H9 (cell line): ENCODE results near the gene DDRGK1. TPM values are rescaled to one million over a fixed set of nuclear protein-coding genes. Genes with fewer than 3 reads are reported as not detected.
"Not testable (repeated sequence)": the region's sequence is repeated elsewhere in the genome, so short reads cannot be mapped to it uniquely, and the experiment has no call there.

Experiments
- DNase-seq: peaks from one replicate; pipeline ENCODE4 v3.0.0-alpha.2; 2017
- H2AFZ ChIP-seq: one replicate; pipeline ENCODE4 v1.6.1; 2013; ENCODE audit warnings: mild to moderate bottlenecking, low read length, control low read depth, moderate library complexity
- H2AK5ac ChIP-seq: 2 replicates; pipeline ENCODE4 v1.6.1; 2013; ENCODE audit warnings: low read length, control low read depth, mixed read lengths; ENCODE audit not compliant: insufficient read length
- H2BK120ac ChIP-seq: one replicate; pipeline ENCODE4 v1.6.1; 2013; ENCODE audit warnings: low read depth, mild to moderate bottlenecking, low read length, control low read depth, inconsistent platforms; ENCODE audit not compliant: poor library complexity, severe bottlenecking
- H2BK12ac ChIP-seq: 2 replicates; pipeline ENCODE4 v1.6.1; 2013; ENCODE audit warnings: low read length, control low read depth, mixed read lengths, low read depth; ENCODE audit not compliant: insufficient read length
- H2BK15ac ChIP-seq: 2 replicates; pipeline ENCODE4 v1.6.1; 2013; ENCODE audit warnings: low read depth, low read length, control low read depth
- H2BK20ac ChIP-seq: one replicate; pipeline ENCODE4 v1.6.1; 2013; ENCODE audit warnings: low read depth, mild to moderate bottlenecking, low read length, control low read depth, inconsistent platforms; ENCODE audit not compliant: poor library complexity, severe bottlenecking
- H2BK5ac ChIP-seq: 2 replicates; pipeline ENCODE4 v1.6.1; 2013; ENCODE audit warnings: low read length, control low read depth, mixed read lengths; ENCODE audit not compliant: insufficient read length
- H3K14ac ChIP-seq: 2 replicates; pipeline ENCODE4 v1.6.1; 2013; ENCODE audit warnings: low read length, control low read depth; ENCODE audit not compliant: insufficient read depth
- H3K18ac ChIP-seq: 2 replicates; pipeline ENCODE4 v1.6.1; 2013; ENCODE audit warnings: low read depth, mild to moderate bottlenecking, mixed read lengths, low read length, control low read depth; ENCODE audit not compliant: insufficient read length
- H3K23ac ChIP-seq: 2 replicates; pipeline ENCODE4 v1.6.1; 2013; ENCODE audit warnings: low read length, control low read depth, mixed read lengths, low read depth; ENCODE audit not compliant: insufficient read length
- H3K23me2 ChIP-seq: 2 replicates; pipeline ENCODE4 v1.6.1; 2013; ENCODE audit warnings: low read depth, mild to moderate bottlenecking, mixed read lengths, low read length, control low read depth; ENCODE audit not compliant: insufficient read length, poor library complexity, severe bottlenecking
- H3K27ac ChIP-seq: 2 replicates; pipeline ENCODE4 v1.5.1; 2013; ENCODE audit warnings: low read length, control low read depth, mixed read lengths, low read depth; ENCODE audit not compliant: insufficient read length
- H3K27me3 ChIP-seq: 2 replicates; pipeline ENCODE4 v1.6.1; 2013; ENCODE audit warnings: low read length, control low read depth, inconsistent platforms; ENCODE audit not compliant: insufficient read depth
- H3K4ac ChIP-seq: 2 replicates; pipeline ENCODE4 v1.6.1; 2013; ENCODE audit warnings: low read depth, mild to moderate bottlenecking, control low read depth, inconsistent platforms, low read length, moderate library complexity
- H3K4me1 ChIP-seq: 2 replicates; pipeline ENCODE4 v1.6.1; 2013; ENCODE audit warnings: low read length, control low read depth, inconsistent platforms; ENCODE audit not compliant: insufficient read depth
- H3K4me2 ChIP-seq: 2 replicates; pipeline ENCODE4 v1.6.1; 2013; ENCODE audit warnings: low read length, control low read depth, mixed read lengths; ENCODE audit not compliant: insufficient read length, insufficient read depth
- H3K56ac ChIP-seq: 2 replicates; pipeline ENCODE4 v1.6.1; 2013; ENCODE audit warnings: low read depth, mild to moderate bottlenecking, mixed read lengths, low read length, control low read depth; ENCODE audit not compliant: insufficient read length
- H3K79me1 ChIP-seq: 2 replicates; pipeline ENCODE4 v1.6.1; 2013; ENCODE audit warnings: low read depth, mild to moderate bottlenecking, moderate library complexity, low read length, control low read depth, inconsistent platforms; ENCODE audit not compliant: insufficient read depth, poor library complexity, severe bottlenecking
- H3K79me2 ChIP-seq: 2 replicates; pipeline ENCODE4 v1.6.1; 2013; ENCODE audit warnings: low read length, control low read depth, inconsistent platforms; ENCODE audit not compliant: insufficient read depth
- H3K9ac ChIP-seq: 2 replicates; pipeline ENCODE4 v1.6.1; 2013; ENCODE audit warnings: low read length, control low read depth, mixed read lengths; ENCODE audit not compliant: insufficient read length; ENCODE audit errors: extremely low read depth
- H3K9me3 ChIP-seq: one replicate; pipeline ENCODE4 v1.6.1; 2013; ENCODE audit warnings: low read depth, low read length, inconsistent platforms; ENCODE audit not compliant: control insufficient read depth
- H3T11ph ChIP-seq: one replicate; pipeline ENCODE4 v1.6.1; 2013; ENCODE audit warnings: mild to moderate bottlenecking, low read length, control low read depth, inconsistent platforms
- H4K20me1 ChIP-seq: one replicate; pipeline ENCODE4 v1.6.1; 2013; ENCODE audit not compliant: control insufficient read depth, insufficient read length, insufficient read depth
- H4K5ac ChIP-seq: 2 replicates; pipeline ENCODE4 v1.6.1; 2013; ENCODE audit warnings: low read depth, mild to moderate bottlenecking, mixed read lengths, low read length, control low read depth; ENCODE audit not compliant: insufficient read length
- H4K8ac ChIP-seq: replicated peaks from 2 replicates; pipeline ENCODE4 v1.6.1; 2013; ENCODE audit warnings: low read length, control low read depth, mixed read lengths, low read depth; ENCODE audit not compliant: insufficient read length
- H4K91ac ChIP-seq: 2 replicates; pipeline ENCODE4 v1.6.1; 2013; ENCODE audit warnings: low read depth, mild to moderate bottlenecking, moderate library complexity, mixed read lengths, low read length, control low read depth; ENCODE audit not compliant: insufficient read length
- H3K27ac Mint-ChIP-seq, 3 experiments: 2 replicates in 2 of 3; 3 replicates in 1 of 3; pipeline ENCODE4 v1.8.0; 2020 to 2021; ENCODE audit warnings: mixed read lengths in 3 of 3, mild to moderate bottlenecking in 1 of 3, moderate library complexity in 1 of 3
- H3K27me3 Mint-ChIP-seq: 2 replicates; pipeline ENCODE4 v1.8.0; 2021; ENCODE audit warnings: low read depth, mild to moderate bottlenecking, moderate library complexity, mixed read lengths
- H3K36me3 Mint-ChIP-seq, 3 experiments: 2 replicates in 2 of 3; 3 replicates in 1 of 3; pipeline ENCODE4 v1.8.0; 2020 to 2021; ENCODE audit warnings: low read depth in 3 of 3, mixed read lengths in 3 of 3; ENCODE audit not compliant: insufficient read depth in 1 of 3
- H3K4me1 Mint-ChIP-seq, 2 experiments: 2 replicates each; pipeline ENCODE4 v1.8.0; 2020; ENCODE audit warnings: mixed read lengths in 2 of 2
- H3K4me3 Mint-ChIP-seq, 2 experiments: 2 replicates in 1 of 2; 3 replicates in 1 of 2; pipeline ENCODE4 v1.8.0; 2020 to 2021; ENCODE audit warnings: mild to moderate bottlenecking in 2 of 2, mixed read lengths in 2 of 2, moderate library complexity in 1 of 2
- H3K9me3 Mint-ChIP-seq, 2 experiments: 2 replicates in 1 of 2; 3 replicates in 1 of 2; pipeline ENCODE4 v1.8.0; 2020; ENCODE audit warnings: mild to moderate bottlenecking in 2 of 2, mixed read lengths in 2 of 2, moderate library complexity in 1 of 2
- CTCF ChIP-seq: fragments of 200-600 bp; sonication (generic); conservative IDR thresholded peaks from 3 replicates; pipeline ENCODE4 v1.8.0; 2021; ENCODE audit warnings: antibody characterized with exemption, mild to moderate bottlenecking
- WGBS: extraction: QIAGEN DNeasy Blood & Tissue Kit; methylation state at CpG from one replicate; pipeline ENCODE4 v1.1.7; 2013; ENCODE audit warnings: missing lambda C conversion rate, low lambda C conversion rate, mixed read lengths; ENCODE audit not compliant: insufficient read length; ENCODE audit errors: extremely low coverage; 5-methylcytosine and 5-hydroxymethylcytosine counted together
- total RNA-seq: library from RNA; stranded (reverse); gene quantifications from 2 replicates; pipeline ENCODE4 v1.2.1, GENCODE V29; 2021

The DDRGK1 gene
- total RNA-seq, 1 experiment from 2014 or later, result 58.1 TPM

- H4K20me1 ChIP-seq, result no peaks in the 10 kb centered on the region
- peak; percentile 97 for TF ChIP-seq CTCF
- H3K4me1 ChIP-seq, result no peaks in the 10 kb centered on the region
- H4K91ac ChIP-seq, result no peak overlapping the region
- H3T11ph ChIP-seq, result no peak overlapping the region
- no peaks in the 10 kb centered on the region for H3K27me3 ChIP-seq
- H3K9ac ChIP-seq, result no peak overlapping the region
- no peak overlapping the region for H4K8ac ChIP-seq
- no peak overlapping the region for H2BK12ac ChIP-seq
- peaks cover 16 to 73% (median 27%) of the 10 kb centered on the region in 3 experiments; a peak in 6 of 7 replicates for H3K36me3 Mint-ChIP-seq
- H3K27me3 Mint-ChIP-seq, result no peaks in the 10 kb centered on the region
- no peaks in the 10 kb centered on the region for H3K4me1 Mint-ChIP-seq
- no peaks in the 10 kb centered on the region for H3K79me1 ChIP-seq
- peak; percentile 88 for DNase-seq
- H3K4me2 ChIP-seq, result no peak overlapping the region
- H2BK5ac ChIP-seq, result no peak overlapping the region
- no peak overlapping the region for H2AFZ ChIP-seq
- no peaks in the 10 kb centered on the region for H3K9me3 ChIP-seq
- H2BK120ac ChIP-seq, result no peak overlapping the region
- H3K4me3 Mint-ChIP-seq, result no peak overlapping the region
- no CpG with 5 or more reads among the region's 30 CpGs for WGBS
- H3K23me2 ChIP-seq, result no peaks in the 10 kb centered on the region
- no peak overlapping the region for H3K27ac ChIP-seq
- H3K23ac ChIP-seq, result no peak overlapping the region
- no peaks in the 10 kb centered on the region for H3K9me3 Mint-ChIP-seq
- H2AK5ac ChIP-seq, result no peak overlapping the region
- H2BK20ac ChIP-seq, result no peak overlapping the region
- no peaks in the 10 kb centered on the region for H3K79me2 ChIP-seq
- H2BK15ac ChIP-seq, result no peak overlapping the region
- no peak overlapping the region for H3K14ac ChIP-seq
- H3K4ac ChIP-seq, result no peak overlapping the region
- H3K18ac ChIP-seq, result no peak overlapping the region
- H3K56ac ChIP-seq, result no peak overlapping the region
- no peak overlapping the region for H4K5ac ChIP-seq
- H3K27ac Mint-ChIP-seq, result no peak overlapping the region
Measured at GRCh38 chr20:3218307-3218988, 14.0 kb upstream of the DDRGK1 start.

DNA sequence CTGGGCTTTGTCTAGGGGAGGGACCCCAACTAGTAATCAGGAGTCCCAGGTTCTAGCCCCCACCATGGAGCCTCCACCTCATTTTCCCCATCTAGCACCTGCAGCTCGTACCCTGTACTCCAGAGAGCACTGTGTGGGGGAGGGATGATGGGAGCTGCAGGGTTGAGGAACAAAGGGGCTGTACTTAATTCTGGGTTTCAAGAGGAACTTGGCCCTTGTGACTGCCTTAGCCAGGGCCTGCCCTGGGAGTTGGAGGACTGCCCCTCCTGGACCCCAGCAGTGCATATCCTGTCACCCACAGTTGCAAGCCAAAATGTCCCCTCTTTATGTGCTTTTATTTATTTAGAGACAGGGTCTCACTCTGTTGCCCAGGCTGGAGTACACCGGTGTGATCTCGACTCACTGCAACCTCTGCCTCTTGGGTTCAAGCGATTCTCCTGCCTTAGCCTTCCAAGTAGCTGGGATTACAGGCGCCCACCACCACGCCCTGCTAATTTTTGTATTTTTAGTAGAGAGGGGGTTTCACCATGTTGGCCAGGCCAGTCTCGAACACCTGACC lies 11.0 kb upstream of the DDRGK1 start:
- not testable (repeated sequence) for H3T11ph ChIP-seq, H2BK20ac ChIP-seq, H4K8ac ChIP-seq, H4K91ac ChIP-seq, H3K27ac Mint-ChIP-seq, H3K56ac ChIP-seq, H3K9ac ChIP-seq, H3K9me3 Mint-ChIP-seq, H3K18ac ChIP-seq, H3K4ac ChIP-seq, H3K79me2 ChIP-seq, H3K4me1 ChIP-seq, H4K5ac ChIP-seq, H3K23ac ChIP-seq, H3K27me3 Mint-ChIP-seq, H4K20me1 ChIP-seq, H3K14ac ChIP-seq, H3K23me2 ChIP-seq, H3K79me1 ChIP-seq, H2BK12ac ChIP-seq, H3K27me3 ChIP-seq, H2BK5ac ChIP-seq, DNase-seq, H2AFZ ChIP-seq, H3K9me3 ChIP-seq, H2AK5ac ChIP-seq, H3K4me3 Mint-ChIP-seq, H3K4me1 Mint-ChIP-seq, H3K27ac ChIP-seq, H2BK120ac ChIP-seq, H2BK15ac ChIP-seq, H3K4me2 ChIP-seq
- WGBS, result no CpG with 5 or more reads among the region's 7 CpGs
- H3K36me3 Mint-ChIP-seq, result peaks cover 13 to 55% (median 23%) of the 10 kb centered on the region in 3 experiments; a peak in 6 of 7 replicates
